HG03103 (cell line): ENCODE measurements around the gene PTPN4.
"Not testable (repeated sequence)": the region's sequence is repeated elsewhere in the genome, so short reads cannot be mapped to it uniquely, and the experiment has no call there.

Experiments used
- ATAC-seq: cut with Tn5 transposase; IDR thresholded peaks from one replicate; pipeline ENCODE4 v1.9.1; 2021; ENCODE audit warnings: low read depth; ENCODE audit not compliant: unreplicated experiment

PTPN4 gene

DNA sequence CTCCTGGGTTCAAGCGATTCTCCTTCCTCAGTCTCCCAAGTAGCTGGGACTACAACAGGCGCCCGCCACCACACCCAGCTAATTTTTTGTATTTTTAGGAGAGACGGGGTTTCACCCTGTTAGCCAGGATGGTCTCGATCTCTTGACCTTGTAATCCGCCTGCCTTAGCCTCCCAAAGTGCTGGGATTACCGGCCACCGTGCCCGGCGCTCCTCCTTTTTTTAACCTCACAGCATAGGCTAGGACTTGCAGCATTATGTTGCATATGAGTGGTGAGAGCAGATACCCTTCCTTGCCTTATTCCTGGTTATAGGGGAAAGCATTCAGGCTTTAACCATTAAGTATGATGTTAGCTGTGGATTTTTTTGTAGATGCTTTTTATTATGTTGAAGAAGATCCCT lies 42.3 kb downstream of the PTPN4 start:
- ATAC-seq: not testable (repeated sequence)

GRCh38 chr2:119803101-119803500 lies 43.4 kb downstream of the PTPN4 start:
- no peak for ATAC-seq

DNA sequence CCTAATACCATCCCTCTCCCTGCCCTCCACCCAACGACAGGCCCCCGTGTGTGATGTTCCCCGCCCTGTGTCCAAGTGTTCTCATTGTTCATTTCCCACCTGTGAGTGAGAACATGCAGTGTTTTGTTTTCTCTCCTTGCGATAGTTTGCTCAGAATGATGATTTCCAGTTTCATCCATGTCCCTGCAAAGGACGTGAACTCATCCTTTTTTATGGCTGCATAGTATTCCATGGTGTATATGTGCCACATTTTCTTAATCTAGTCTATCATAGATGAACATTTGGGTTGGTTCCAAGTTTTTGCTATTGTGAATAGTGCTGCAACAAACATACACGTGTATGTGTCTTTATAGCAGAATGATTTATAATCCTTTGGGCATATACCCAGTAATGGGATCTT lies 44.7 kb downstream of the PTPN4 start:
- not testable (repeated sequence) for ATAC-seq

- ATAC-seq: no peak
Observed at GRCh38 chr2:119808516-119809147, 48.9 kb downstream of the PTPN4 start.

GRCh38 chr2:119809339-119810048 lies 49.8 kb downstream of the PTPN4 start:
- no peak for ATAC-seq

DNA sequence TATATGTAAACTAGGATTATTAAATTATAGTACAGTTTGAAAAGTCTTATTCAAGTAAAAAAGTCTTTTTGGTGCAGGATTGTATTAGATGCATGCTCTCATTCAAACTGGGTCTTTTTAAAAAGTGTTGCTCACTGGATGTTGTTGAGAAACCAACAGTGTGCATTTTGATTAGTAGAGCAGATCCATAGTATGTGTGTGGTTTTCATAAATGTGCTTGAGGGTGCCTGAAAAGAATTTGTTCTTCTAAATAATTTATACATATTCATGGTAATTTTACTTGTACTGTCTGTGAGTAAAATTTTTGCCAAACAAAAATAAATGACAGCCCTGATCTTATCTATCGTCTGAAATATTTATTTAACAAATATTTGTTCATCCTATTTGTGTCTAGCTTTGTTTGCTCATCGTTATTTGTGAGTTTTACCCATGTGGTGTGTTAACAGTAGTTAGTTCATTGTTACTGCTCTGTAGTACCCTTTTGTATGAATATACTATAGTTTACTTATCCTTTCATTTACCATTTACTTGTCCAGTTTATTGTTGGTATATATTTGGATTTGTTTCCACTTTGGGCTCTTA lies 50.4 kb downstream of the PTPN4 start:
- no peak for ATAC-seq

DNA sequence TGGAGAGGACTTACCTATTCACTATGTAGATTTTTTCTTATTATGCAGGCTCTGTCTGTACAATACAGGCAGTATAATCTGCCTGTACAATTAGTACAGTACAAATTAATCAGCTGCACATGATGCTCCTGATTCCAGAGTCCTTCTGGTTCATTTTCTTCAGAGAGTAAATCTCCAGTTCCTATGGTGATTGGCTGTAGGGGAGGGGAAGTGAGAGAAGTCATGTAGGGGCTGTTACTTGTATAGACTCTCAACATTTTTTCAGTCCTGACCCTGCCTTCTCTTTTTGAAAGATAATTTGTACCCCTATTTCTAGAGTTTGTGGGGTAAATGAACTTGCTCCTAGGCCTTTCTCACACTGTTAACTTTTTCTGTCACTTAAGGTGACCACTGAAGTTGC lies 54.5 kb downstream of the PTPN4 start:
- ATAC-seq: no peak

- no peak for ATAC-seq
Observed at GRCh38 chr2:119818792-119819191, 59.1 kb downstream of the PTPN4 start.

- no peak for ATAC-seq
Observed at GRCh38 chr2:119819846-119820245, 60.1 kb downstream of the PTPN4 start.

- no peak for ATAC-seq
Observed at GRCh38 chr2:119820275-119820674, 60.6 kb downstream of the PTPN4 start.

DNA sequence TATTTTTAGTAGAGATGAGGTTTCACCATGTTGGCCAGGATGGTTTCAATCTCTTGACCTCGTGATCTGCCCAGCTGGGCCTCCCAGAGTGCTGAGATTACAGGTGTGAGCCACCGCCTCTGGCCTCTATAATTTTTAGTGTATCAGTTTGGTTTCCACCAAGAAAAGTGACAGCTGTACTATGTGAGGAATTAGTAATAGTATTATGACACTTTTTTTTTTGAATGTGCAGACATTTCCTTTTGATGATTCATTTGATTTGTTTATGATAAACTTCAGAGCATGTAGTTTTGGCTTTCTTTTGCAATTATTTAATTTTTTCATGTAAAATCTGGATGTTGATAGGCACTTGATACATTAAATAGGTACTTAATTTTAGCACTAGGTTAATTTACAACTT lies 61.5 kb downstream of the PTPN4 start:
- no peak for ATAC-seq

DNA sequence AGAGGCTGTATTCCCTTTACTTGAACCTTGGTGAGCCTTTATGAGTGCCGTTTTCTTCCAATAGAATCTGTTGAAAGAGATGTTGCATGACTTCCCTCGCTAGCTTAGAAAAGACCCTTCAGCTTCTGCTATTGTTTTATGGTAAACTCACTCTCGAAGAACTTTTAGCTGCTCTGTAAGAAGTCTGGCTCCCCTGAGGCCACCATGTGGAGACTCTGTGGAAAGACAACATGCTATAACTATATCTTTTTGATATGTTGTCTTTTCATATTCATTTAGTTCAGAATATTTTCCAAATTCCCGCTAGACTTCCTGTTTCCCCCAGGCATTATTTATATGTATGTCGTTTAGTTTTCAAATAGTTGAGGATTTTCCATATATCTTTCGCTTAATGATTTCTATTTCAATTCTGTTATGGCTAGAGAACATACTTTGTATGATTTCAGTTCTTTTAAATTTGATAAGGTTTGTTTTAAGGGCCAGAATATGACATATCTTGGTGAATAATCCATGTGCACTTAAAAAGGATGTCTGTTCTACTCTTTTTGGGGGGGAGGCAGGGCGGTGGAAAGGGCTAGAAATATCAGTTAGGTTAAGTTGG lies 64.1 kb downstream of the PTPN4 start:
- no peak for ATAC-seq

GRCh38 chr2:119826370-119826961 lies 66.7 kb downstream of the PTPN4 start:
- no peak for ATAC-seq

DNA sequence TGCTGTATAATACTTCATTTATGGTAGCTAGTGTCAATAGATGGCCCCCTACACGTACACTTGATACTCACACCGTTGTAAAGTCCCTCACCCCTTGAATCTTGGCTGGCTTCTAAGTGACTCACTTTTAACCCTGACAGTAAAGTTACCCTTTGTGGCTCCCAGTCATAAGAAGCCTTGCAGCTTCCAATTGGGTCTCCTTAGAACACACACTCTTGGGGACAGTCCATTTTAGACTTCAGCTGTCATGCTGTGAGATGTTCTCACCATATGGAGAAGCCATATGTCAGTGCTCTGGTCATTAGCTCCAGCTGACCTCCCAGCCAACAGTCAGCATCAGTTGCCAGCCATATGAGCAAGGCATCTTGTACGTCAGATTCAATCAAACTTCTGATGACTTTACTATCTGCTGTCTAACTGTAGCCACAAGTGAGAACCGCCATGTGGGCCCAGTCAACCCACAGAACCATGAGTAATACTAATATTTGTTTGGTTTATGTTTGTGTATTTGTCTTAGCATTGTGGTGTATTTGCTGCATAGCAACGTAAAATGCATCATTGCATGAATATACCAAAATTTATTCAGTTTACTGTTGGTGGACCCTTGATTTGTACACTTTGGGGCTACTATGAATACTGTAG lies 68.3 kb downstream of the PTPN4 start:
- ATAC-seq: no peak

DNA sequence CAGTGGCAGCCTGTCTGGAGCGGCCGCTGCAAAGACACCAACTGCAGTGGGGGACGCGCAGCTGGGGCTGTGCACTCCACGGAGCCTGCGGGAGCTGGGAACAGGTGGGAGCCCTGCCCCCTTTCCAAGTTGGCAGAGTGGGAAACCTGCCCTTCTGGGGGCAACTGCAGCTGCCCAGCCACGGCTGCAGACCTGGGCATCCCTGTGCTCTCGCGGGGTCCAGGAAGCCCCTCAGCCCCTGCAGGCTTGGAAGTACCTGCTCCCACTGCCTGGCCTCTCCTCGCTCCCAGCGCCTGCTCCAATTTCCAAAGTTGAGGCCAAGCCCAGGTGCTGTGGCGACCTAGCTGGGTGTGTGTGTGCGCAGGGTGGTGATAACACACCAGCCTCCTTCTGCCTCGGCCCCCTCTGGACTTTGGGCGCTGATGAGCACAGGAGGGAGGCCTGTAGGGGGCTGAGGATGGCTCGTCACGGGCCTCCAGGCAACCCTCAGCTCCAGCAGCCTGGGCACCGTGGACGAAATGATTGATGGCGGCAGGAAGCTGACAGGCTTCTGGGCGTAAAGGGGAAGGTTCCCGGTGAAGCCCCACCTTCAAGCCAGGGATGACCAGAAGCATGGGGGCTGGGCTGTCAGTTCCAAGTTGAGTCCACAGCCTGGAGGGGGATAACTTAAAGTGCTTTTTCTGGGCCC lies 76.9 kb downstream of the PTPN4 start:
- no peak for ATAC-seq

GRCh38 chr2:119837350-119837749 lies 77.6 kb downstream of the PTPN4 start:
- no peak for ATAC-seq

DNA sequence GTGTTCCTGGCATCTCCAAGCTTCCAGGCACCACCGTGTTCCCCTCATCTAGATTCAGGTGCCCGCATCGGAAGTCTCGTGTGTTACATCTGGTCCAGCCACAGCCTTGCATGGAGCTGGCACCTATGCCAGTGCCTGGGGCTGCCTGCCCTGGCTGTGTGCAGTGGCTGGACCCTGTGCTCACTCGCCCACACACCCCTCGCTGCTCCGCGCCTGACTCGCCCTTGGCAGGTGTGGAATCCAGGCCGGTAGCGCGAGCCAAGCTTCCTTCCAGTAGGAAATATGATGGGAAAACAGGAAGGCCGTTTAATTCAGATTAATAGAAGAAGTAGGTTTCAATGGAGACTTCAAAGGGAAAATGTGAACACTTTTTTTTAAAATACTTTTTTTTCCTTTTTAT lies 78.0 kb downstream of the PTPN4 start:
- no peak for ATAC-seq

DNA sequence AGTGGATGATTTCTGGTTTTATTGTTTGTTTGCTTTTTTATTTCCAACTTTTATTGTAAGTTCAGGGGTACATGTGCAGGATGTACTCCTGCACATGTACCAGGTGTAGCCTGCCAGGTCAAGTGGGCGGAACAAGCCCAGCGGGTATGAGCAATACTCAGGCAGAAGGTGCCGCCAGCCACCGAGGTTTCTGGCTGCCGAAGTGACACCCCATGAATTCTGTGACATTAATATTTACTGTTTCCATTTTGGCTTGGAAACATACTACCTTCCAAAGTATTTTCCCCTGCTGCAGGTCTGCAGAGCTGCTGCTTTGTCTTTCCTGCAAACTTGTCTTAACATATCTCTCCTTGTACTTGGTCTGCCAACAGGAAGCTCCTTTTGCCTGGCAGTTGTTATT lies 78.5 kb downstream of the PTPN4 start:
- no peak for ATAC-seq

GRCh38 chr2:119841550-119841949 lies 81.8 kb downstream of the PTPN4 start:
- no peak for ATAC-seq

DNA sequence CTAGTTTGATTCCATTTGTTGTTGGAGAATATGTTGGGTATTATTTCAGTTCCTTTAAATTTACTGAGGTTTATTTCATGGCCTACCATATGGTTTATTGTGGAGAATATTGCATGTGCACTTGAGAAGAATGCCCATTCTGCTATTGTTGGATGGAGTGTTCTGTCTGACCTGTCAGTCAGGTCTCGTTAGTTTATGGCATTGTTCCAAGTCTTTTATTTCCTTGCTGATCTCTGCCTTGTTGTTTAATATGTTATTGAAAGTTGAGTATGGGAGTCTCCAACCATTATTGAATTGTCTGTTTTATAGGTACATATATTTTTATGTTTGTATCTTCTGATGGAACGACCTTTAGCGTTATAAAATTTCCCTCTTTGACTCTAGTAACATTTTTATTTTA lies 86.3 kb downstream of the PTPN4 start:
- no peak for ATAC-seq
